ENCODE data around the gene ENO2.
"Not testable (repeated sequence)": the region's sequence is repeated elsewhere in the genome, so short reads cannot be mapped to it uniquely, and the experiment has no call there.

Gene ENO2

GRCh38 chr12:6883252-6883651 is 31.1 kb upstream of the ENO2 start:
- no peaks in the 10 kb centered on the region for H3K27me3 ChIP-seq (ENCODE audit: insufficient read depth, low read depth)
- no peaks in the 10 kb centered on the region for H4K20me1 ChIP-seq (ENCODE audit: insufficient read depth)
- no peak overlapping the region for H3K9ac ChIP-seq
- peaks cover 9% of the 10 kb centered on the region for H3K4me1 ChIP-seq (ENCODE audit: low read depth, poor library complexity, severe bottlenecking)
- H3K4me3 ChIP-seq (IDR thresholded peaks at IDR 0.05; ENCODE audit: insufficient read depth, low read depth, low read length), result no peak overlapping the region
- H3K4me2 ChIP-seq, result no peak overlapping the region
- H3K27ac ChIP-seq, result no peak overlapping the region
- no peak for TF ChIP-seq CTCF (conservative IDR thresholded peaks at IDR 0.05; ENCODE audit: low read depth, low read length)
- no peaks in the 10 kb centered on the region for H3K79me2 ChIP-seq (ENCODE audit: insufficient read depth, low read depth)
- H3K36me3 ChIP-seq (ENCODE audit: insufficient read depth), result no peaks in the 10 kb centered on the region
- H2AFZ ChIP-seq (ENCODE audit: low read depth), result no peak overlapping the region

- Histone ChIP-seq H3K79me2 (ENCODE audit: insufficient read depth, low read depth) (no peaks in the 10 kb centered on the region), H3K4me3 (IDR thresholded peaks at IDR 0.05; ENCODE audit: insufficient read depth, low read depth, low read length) (no peak overlapping the region), H2AFZ (ENCODE audit: low read depth) (no peak overlapping the region), H3K36me3 (ENCODE audit: insufficient read depth) (no peaks in the 10 kb centered on the region), H3K9ac (no peak overlapping the region), H4K20me1 (ENCODE audit: insufficient read depth) (no peaks in the 10 kb centered on the region), H3K27me3 (ENCODE audit: insufficient read depth, low read depth) (no peaks in the 10 kb centered on the region), H3K4me2 (no peak overlapping the region), H3K4me1 (ENCODE audit: low read depth, poor library complexity, severe bottlenecking) (peaks cover 14% of the 10 kb centered on the region), H3K27ac (no peak overlapping the region)
- TF ChIP-seq CTCF (conservative IDR thresholded peaks at IDR 0.05; ENCODE audit: low read depth, low read length), result no peak
Measured at GRCh38 chr12:6883683-6884082, 30.7 kb upstream of the ENO2 start.

GRCh38 chr12:6884539-6884938 is 29.8 kb upstream of the ENO2 start:
- no peak overlapping the region for H2AFZ ChIP-seq (ENCODE audit: low read depth)
- peaks cover 18% of the 10 kb centered on the region for H3K4me1 ChIP-seq (ENCODE audit: low read depth, poor library complexity, severe bottlenecking)
- no peaks in the 10 kb centered on the region for H3K79me2 ChIP-seq (ENCODE audit: insufficient read depth, low read depth)
- no peaks in the 10 kb centered on the region for H3K27me3 ChIP-seq (ENCODE audit: insufficient read depth, low read depth)
- TF ChIP-seq CTCF (conservative IDR thresholded peaks at IDR 0.05; ENCODE audit: low read depth, low read length), result no peak
- H3K9ac ChIP-seq, result no peak overlapping the region
- H3K4me2 ChIP-seq, result no peak overlapping the region
- no peak overlapping the region for H3K27ac ChIP-seq
- no peak overlapping the region for H3K4me3 ChIP-seq (IDR thresholded peaks at IDR 0.05; ENCODE audit: insufficient read depth, low read depth, low read length)
- no peaks in the 10 kb centered on the region for H4K20me1 ChIP-seq (ENCODE audit: insufficient read depth)
- H3K36me3 ChIP-seq (ENCODE audit: insufficient read depth), result no peaks in the 10 kb centered on the region

GRCh38 chr12:6886206-6886999 is 28.0 kb upstream of the ENO2 start:
- not testable (repeated sequence) for H3K4me3 ChIP-seq (IDR thresholded peaks at IDR 0.05; ENCODE audit: insufficient read depth, low read depth, low read length); H3K9ac ChIP-seq; H3K27me3 ChIP-seq (ENCODE audit: insufficient read depth, low read depth); H3K36me3 ChIP-seq (ENCODE audit: insufficient read depth); H3K27ac ChIP-seq; H2AFZ ChIP-seq (ENCODE audit: low read depth); H3K4me2 ChIP-seq; H4K20me1 ChIP-seq (ENCODE audit: insufficient read depth); H3K79me2 ChIP-seq (ENCODE audit: insufficient read depth, low read depth)
- H3K4me1 ChIP-seq (ENCODE audit: low read depth, poor library complexity, severe bottlenecking), result peaks cover 29% of the 10 kb centered on the region

GRCh38 chr12:6887460-6887859 is 26.9 kb upstream of the ENO2 start:
- TF ChIP-seq CTCF (conservative IDR thresholded peaks at IDR 0.05; ENCODE audit: low read depth, low read length), result no peak
- Histone ChIP-seq H3K4me1 (ENCODE audit: low read depth, poor library complexity, severe bottlenecking) (peaks cover 38% of the 10 kb centered on the region), H3K36me3 (ENCODE audit: insufficient read depth) (no peaks in the 10 kb centered on the region), H3K79me2 (ENCODE audit: insufficient read depth, low read depth) (no peaks in the 10 kb centered on the region), H3K4me2 (no peak overlapping the region), H4K20me1 (ENCODE audit: insufficient read depth) (no peaks in the 10 kb centered on the region), H3K9ac (no peak overlapping the region), H3K4me3 (IDR thresholded peaks at IDR 0.05; ENCODE audit: insufficient read depth, low read depth, low read length) (no peak overlapping the region), H2AFZ (ENCODE audit: low read depth) (no peak overlapping the region), H3K27me3 (ENCODE audit: insufficient read depth, low read depth) (no peaks in the 10 kb centered on the region), H3K27ac (no peak overlapping the region)

Data from KMS-11 (cell line).